GM21737 (cell line): ENCODE results near the gene C6orf118.

ENCODE experiments used
- ATAC-seq: cut with Tn5 transposase; IDR thresholded peaks from one replicate; pipeline ENCODE4 v1.9.1; 2021; ENCODE audit warnings: mild to moderate bottlenecking, moderate library complexity; ENCODE audit not compliant: unreplicated experiment

C6orf118 gene

DNA sequence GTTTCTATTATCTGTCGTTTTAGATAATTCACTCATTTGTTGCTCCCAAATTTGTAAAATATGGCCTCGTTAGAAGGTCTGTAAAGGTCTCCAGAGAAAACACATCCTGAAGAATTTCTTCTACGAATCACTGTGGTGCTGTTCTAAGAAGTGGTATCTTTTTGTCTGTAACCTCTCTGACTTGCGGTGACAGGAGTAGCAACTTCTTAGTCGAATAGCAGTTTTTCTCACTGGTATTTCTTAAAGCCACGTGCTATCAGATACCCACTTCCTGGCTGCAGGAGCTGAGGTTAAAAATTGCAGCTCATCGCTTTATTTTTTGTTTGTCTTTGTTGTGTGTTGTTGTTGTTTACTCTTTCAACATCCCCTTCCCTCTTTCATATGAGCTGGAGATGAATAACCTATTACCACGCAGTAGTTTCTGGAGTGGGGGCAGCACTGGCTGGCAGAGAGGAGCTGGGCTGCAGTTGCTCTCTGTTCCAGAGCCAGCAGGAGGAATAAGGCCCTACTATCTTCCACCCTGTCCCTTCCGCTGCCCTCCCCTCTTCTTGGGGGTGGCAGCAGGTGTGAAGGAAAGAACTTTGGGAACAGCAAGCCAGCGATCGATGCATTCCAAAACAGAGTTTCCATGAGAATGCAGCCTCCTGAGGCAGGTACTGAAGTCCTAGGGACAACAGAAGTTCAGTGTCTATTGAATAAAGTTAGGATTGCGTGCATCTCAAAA lies 64.7 kb downstream of the C6orf118 start:
- no peak for ATAC-seq

DNA sequence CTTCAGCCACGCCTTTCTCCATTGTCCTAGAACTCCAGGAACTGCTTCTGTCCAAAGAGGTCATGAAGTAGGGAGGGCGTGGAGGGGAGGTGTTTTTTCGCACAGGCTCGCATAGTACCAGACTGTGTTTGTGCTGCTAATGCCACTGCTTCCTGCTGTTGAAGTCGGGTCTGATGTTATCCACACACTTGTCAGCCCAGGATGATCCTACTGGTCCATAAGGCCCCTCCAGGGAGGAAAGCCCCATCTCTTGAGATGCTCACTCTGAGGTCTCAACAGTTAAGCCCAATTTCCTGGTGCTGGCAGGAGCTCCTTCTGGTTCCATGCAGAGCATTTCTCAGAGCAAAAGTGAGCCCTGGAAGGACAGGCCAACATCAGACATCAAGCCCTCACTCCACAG lies 65.6 kb downstream of the C6orf118 start:
- ATAC-seq = no peak

DNA sequence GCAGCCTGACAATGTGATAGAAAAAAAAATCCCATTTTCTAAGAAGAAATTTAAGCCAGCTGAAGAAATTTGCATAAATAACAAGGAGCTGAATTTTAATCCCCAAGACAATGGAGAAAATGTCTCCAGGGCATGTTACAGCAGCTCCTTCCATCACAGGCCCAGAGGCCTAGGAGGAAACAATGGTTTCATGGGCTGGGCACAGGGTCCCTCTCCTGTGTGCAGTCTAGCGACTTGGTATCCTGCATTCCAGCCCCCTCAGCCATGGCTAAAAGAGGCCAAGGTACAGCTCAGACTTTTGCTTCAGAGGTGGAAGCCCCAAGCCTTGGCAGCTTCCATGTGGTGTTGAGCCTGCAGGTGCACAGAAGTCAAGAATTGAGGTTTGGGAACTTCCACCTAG lies 73.1 kb downstream of the C6orf118 start:
- ATAC-seq = no peak

DNA sequence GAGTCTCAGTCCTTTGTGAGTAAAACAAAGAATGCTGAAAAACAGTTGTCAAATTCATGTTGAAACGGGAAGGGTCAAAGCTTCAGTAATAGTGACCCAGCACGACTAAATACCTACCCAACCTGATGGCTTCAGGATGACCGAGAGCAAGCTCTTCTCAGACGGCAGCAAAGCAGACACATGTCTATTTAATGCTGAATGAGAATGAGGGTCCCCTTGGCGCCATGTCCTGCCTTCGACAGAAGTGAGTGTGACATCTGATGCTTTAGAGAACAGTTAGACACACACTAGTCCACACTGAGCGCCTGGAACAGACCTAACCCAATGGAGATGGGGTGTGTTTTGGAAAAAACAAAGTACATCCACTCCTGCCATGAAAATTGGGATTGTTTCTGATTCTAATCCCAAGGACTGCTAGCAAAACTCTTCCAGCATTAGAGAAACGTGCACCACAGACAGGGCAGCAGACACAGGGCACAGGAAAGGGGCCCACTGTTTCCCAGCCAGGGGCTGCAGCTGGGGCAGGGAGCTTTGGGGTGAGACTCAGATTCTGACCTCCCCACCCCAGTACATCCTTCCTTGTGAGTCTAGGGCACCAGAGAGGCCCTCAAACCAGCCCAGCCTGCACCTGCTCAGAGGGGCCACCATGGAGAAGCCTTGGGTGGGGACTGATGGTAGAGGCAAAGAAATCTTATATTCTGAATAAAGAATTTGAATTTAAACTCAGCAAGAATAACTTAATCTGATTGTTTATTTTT lies 76.5 kb downstream of the C6orf118 start:
- ATAC-seq = no peak

DNA sequence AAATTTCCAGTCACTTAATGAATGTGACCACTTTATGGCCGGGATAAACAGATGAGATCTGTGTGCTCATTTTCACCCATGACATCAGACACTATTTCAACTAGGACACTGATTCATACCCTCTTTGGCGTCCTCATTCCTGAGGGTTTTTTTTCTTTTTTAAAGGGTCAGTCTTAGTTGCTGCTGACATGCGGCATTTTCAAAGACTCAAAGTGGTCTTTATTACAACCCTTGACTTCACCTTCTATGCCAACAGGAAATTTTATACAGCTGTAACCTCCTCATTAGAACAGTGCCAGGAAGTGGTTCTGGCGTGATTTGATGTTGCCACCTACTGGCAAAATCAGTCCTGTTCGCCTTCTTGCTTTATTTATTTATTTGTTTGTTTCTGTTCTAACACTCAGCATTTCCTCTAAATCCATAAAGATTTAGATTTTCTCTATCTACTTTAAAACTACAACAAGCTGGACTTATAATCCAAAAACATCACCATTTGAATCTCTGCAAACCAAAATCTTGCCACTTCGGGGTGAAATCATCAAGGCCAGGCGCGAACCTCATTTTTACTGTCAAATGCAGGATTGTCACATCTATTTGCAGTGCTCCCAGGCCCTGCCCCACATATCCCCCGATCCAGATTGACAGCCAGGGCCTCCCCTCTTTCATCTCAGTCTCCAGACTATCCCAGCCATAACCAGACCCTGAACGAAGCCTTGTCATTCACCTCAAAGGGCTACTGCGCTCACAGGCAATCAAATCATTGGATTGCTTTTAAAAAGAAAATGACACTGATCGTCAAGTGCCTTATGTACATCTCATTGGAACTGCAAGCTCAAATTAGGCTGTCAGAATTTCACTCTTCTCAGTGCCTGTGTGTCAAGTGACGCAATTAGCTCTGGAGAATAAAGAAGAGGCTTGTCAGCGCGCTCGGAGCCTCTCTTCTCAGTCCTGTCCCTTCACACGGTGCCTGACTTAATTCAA lies 77.5 kb downstream of the C6orf118 start:
- no peak for ATAC-seq

DNA sequence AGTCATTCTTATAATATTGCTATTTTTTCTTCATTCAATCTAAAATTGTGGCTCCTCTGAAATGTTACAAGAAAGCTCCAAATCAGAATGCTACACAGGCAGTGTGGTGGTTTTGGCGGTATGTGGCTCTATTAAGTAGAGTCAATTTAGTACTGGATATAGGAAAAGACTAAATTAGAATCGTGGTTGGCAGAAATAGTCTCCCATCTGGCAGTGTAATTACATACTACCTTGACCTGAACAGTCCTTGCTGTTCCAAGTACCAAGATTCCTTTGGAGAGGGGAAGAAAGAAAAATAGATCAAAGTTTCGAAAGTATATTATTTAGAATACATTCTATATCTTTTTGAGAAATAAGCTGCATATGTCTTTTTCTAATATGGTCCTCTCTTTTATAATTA lies 78.2 kb downstream of the C6orf118 start:
- ATAC-seq = no peak
